NCI-H1436 treated with DMSO at 0.1 percent for 48 hours (cell line): ENCODE measurements around the gene SORCS2.
"Not testable (repeated sequence)": the region's sequence is repeated elsewhere in the genome, so short reads cannot be mapped to it uniquely, and the experiment has no call there.

Experiments used
- DNase-seq: peaks from one replicate; lab custom pipeline; 2025; lab: John Stamatoyannopoulos, UW

The SORCS2 gene

GRCh38 chr4:7450775-7451433 is 258.6 kb downstream of the SORCS2 start:
- no peak for DNase-seq

- DNase-seq: no peak
These were observed 259.1 kb downstream of the SORCS2 start for GRCh38 chr4:7451434-7451789.

- no peak for DNase-seq
These were observed 259.5 kb downstream of the SORCS2 start for GRCh38 chr4:7451800-7452199.

- DNase-seq: not testable (repeated sequence)
These were observed 260.5 kb downstream of the SORCS2 start for GRCh38 chr4:7452802-7453201.

- DNase-seq: no peak
These were observed 265.1 kb downstream of the SORCS2 start for GRCh38 chr4:7457201-7458065.

GRCh38 chr4:7458066-7458425 is 265.7 kb downstream of the SORCS2 start:
- no peak for DNase-seq

- no peak for DNase-seq
These were observed 266.1 kb downstream of the SORCS2 start for GRCh38 chr4:7458477-7458876.

- no peak for DNase-seq
These were observed 267.1 kb downstream of the SORCS2 start for GRCh38 chr4:7459471-7459870.

- DNase-seq: no peak
These were observed 268.2 kb downstream of the SORCS2 start for GRCh38 chr4:7460566-7460965.

GRCh38 chr4:7461230-7461629 is 268.9 kb downstream of the SORCS2 start:
- DNase-seq: no peak

- DNase-seq: no peak
These were observed 270.2 kb downstream of the SORCS2 start for GRCh38 chr4:7462509-7462971.

GRCh38 chr4:7463566-7464258 is 271.4 kb downstream of the SORCS2 start:
- DNase-seq: no peak

GRCh38 chr4:7464259-7464655 is 271.9 kb downstream of the SORCS2 start:
- DNase-seq: no peak

- no peak for DNase-seq
These were observed 272.7 kb downstream of the SORCS2 start for GRCh38 chr4:7465017-7465416.

GRCh38 chr4:7466215-7466614 is 273.9 kb downstream of the SORCS2 start:
- no peak for DNase-seq

GRCh38 chr4:7466904-7467303 is 274.6 kb downstream of the SORCS2 start:
- DNase-seq: no peak

- DNase-seq: no peak
These were observed 275.1 kb downstream of the SORCS2 start for GRCh38 chr4:7467471-7467870.

- no peak for DNase-seq
These were observed 276.7 kb downstream of the SORCS2 start for GRCh38 chr4:7469023-7469422.

GRCh38 chr4:7470111-7470510 is 277.8 kb downstream of the SORCS2 start:
- DNase-seq: no peak

GRCh38 chr4:7470522-7471128 is 278.3 kb downstream of the SORCS2 start:
- no peak for DNase-seq

GRCh38 chr4:7472442-7473013 is 280.2 kb downstream of the SORCS2 start:
- DNase-seq: no peak

- no peak for DNase-seq
These were observed 280.7 kb downstream of the SORCS2 start for GRCh38 chr4:7473081-7473480.
